ENCODE data around the gene MTSS2. TPM values are rescaled to one million over a fixed set of nuclear protein-coding genes. Genes with fewer than 3 reads are reported as not detected.
A peak's percentile ranks its signal among the peaks of the same experiment; 100 is the strongest.

Gene MTSS2
- total and polyA plus RNA-seq, 2 experiments from 2014 or later = 1.6 to 19.6 TPM

- ATAC-seq (no peak), DNase-seq (ENCODE audit: low spot score) (no peak)
- Histone ChIP-seq H3K36me3 (ENCODE audit: insufficient read depth) (no peaks in the 10 kb centered on the region), H3F3A (replicated peaks; ENCODE audit: low read depth) (peaks cover 23% of the 10 kb centered on the region; the same call in 1 of the 2 replicates), H3K4me1 (ENCODE audit: insufficient read depth) (peaks cover 17% of the 10 kb centered on the region), H4K20me1 (replicated peaks; ENCODE audit: insufficient read depth) (peaks cover 4% of the 10 kb centered on the region), H3K27me3 (ENCODE audit: insufficient read depth) (peaks cover 8% of the 10 kb centered on the region), H3K27ac (ENCODE audit: low read depth) (no peak overlapping the region), H2AFZ (no peak overlapping the region), H3K4me2 (no peak overlapping the region), H3K9me2 (ENCODE audit: insufficient read depth) (no peaks in the 10 kb centered on the region), H3K4me3 (no peak overlapping the region), H3K79me2 (replicated peaks; ENCODE audit: insufficient read depth) (no peaks in the 10 kb centered on the region)
- Mint-ChIP-seq H3K36me3 (ENCODE audit: low read depth) (peaks cover 1% of the 10 kb centered on the region; the same call in 1 of the 3 replicates), H3K9me3 (no peaks in the 10 kb centered on the region; the same call in 2 of the 3 replicates), H3K4me1 (peaks cover 29% of the 10 kb centered on the region), H3K27ac (no peak overlapping the region), H3K4me3 (no peak overlapping the region), H3K27me3 (ENCODE audit: insufficient read depth, low read depth, poor library complexity) (peaks cover 21% of the 10 kb centered on the region)
- TF ChIP-seq EZH2 (IDR thresholded peaks at IDR 0.05; ENCODE audit: low read depth, unreplicated experiment) (no peak), ZNF331 (CRISPR knock-in tag; IDR thresholded peaks at IDR 0.05; ENCODE audit: low read depth) (no peak), POLR2AphosphoS5 (IDR thresholded peaks at IDR 0.05; ENCODE audit: low read depth) (no peak), ETS1 (IDR thresholded peaks at IDR 0.05) (no peak), JUNB (IDR thresholded peaks at IDR 0.05; ENCODE audit: unreplicated experiment) (no peak)
Observed at GRCh38 chr16:70683146-70683944, 2.5 kb downstream of the MTSS2 start.

- Histone ChIP-seq H3K27me3 (ENCODE audit: insufficient read depth) (peaks cover 8% of the 10 kb centered on the region), H3K27ac (ENCODE audit: low read depth) (no peak overlapping the region), H3K36me3 (ENCODE audit: insufficient read depth) (no peaks in the 10 kb centered on the region), H3F3A (replicated peaks; ENCODE audit: low read depth) (peaks cover 15% of the 10 kb centered on the region; the same call in 1 of the 2 replicates), H3K4me3 (no peak overlapping the region), H3K79me2 (replicated peaks; ENCODE audit: insufficient read depth) (no peaks in the 10 kb centered on the region), H3K9me2 (ENCODE audit: insufficient read depth) (no peaks in the 10 kb centered on the region), H4K20me1 (replicated peaks; ENCODE audit: insufficient read depth) (peaks cover 4% of the 10 kb centered on the region), H3K4me1 (ENCODE audit: insufficient read depth) (peaks cover 17% of the 10 kb centered on the region), H3K4me2 (no peak overlapping the region), H2AFZ (no peak overlapping the region)
- DNase-seq (ENCODE audit: low spot score) (peak; percentile 52), ATAC-seq (no peak; the same call in 2 of the 3 replicates)
- Mint-ChIP-seq H3K4me3 (no peak overlapping the region; the same call in 2 of the 3 replicates), H3K9me3 (no peaks in the 10 kb centered on the region; the same call in 2 of the 3 replicates), H3K27me3 (ENCODE audit: insufficient read depth, low read depth, poor library complexity) (peaks cover 21% of the 10 kb centered on the region), H3K27ac (no peak overlapping the region), H3K4me1 (peaks cover 21% of the 10 kb centered on the region), H3K36me3 (ENCODE audit: low read depth) (peaks cover 3% of the 10 kb centered on the region; the same call in 1 of the 3 replicates)
- peak in 1 of 2 experiments; percentile 56; a peak in 3 of 4 replicates for TF ChIP-seq CTCF (conservative IDR thresholded peaks at IDR 0.05; ENCODE audit: low read depth in 2 of 2)
- no peak for TF ChIP-seq NANOG (IDR thresholded peaks at IDR 0.05; ENCODE audit: borderline replicate concordance)
Observed at GRCh38 chr16:70682239-70683145, 3.4 kb downstream of the MTSS2 start.

Data from GM23338 (cell line).